ENCODE data around the gene CERS3.
"Not testable (repeated sequence)": the region's sequence is repeated elsewhere in the genome, so short reads cannot be mapped to it uniquely, and the experiment has no call there.

The CERS3 gene

GRCh38 chr15:100464888-100465287, 63.9 kb downstream of the CERS3 start:
- no peak for DNase-seq (ENCODE audit: low read depth)

- no peak for DNase-seq (ENCODE audit: low read depth)
Observed at GRCh38 chr15:100464256-100464655, 64.5 kb downstream of the CERS3 start.

- no peak for DNase-seq (ENCODE audit: low read depth)
Observed at GRCh38 chr15:100463515-100463914, 65.2 kb downstream of the CERS3 start.

- no peak for DNase-seq (ENCODE audit: low read depth)
Observed at GRCh38 chr15:100461049-100461448, 67.7 kb downstream of the CERS3 start.

- no peak for DNase-seq (ENCODE audit: low read depth)
Observed at GRCh38 chr15:100457201-100457600, 71.5 kb downstream of the CERS3 start.

- DNase-seq (ENCODE audit: low read depth): no peak
Observed at GRCh38 chr15:100454148-100454547, 74.6 kb downstream of the CERS3 start.

GRCh38 chr15:100448481-100448880, 80.3 kb downstream of the CERS3 start:
- no peak for DNase-seq (ENCODE audit: low read depth)

- DNase-seq (ENCODE audit: low read depth): not testable (repeated sequence)
Observed at GRCh38 chr15:100441063-100441462, 87.7 kb downstream of the CERS3 start.

GRCh38 chr15:100439514-100439913, 89.2 kb downstream of the CERS3 start:
- no peak for DNase-seq (ENCODE audit: low read depth)

GRCh38 chr15:100438570-100438969, 90.2 kb downstream of the CERS3 start:
- no peak for DNase-seq (ENCODE audit: low read depth)

GRCh38 chr15:100437261-100437660, 91.5 kb downstream of the CERS3 start:
- DNase-seq (ENCODE audit: low read depth): no peak

- DNase-seq (ENCODE audit: low read depth): no peak
Observed at GRCh38 chr15:100434561-100434960, 94.2 kb downstream of the CERS3 start.

- no peak for DNase-seq (ENCODE audit: low read depth)
Observed at GRCh38 chr15:100434038-100434437, 94.7 kb downstream of the CERS3 start.

- DNase-seq (ENCODE audit: low read depth): no peak
Observed at GRCh38 chr15:100433304-100433703, 95.4 kb downstream of the CERS3 start.

- no peak for DNase-seq (ENCODE audit: low read depth)
Observed at GRCh38 chr15:100430411-100430810, 98.3 kb downstream of the CERS3 start.

GRCh38 chr15:100429116-100429728, 99.5 kb downstream of the CERS3 start:
- no peak for DNase-seq (ENCODE audit: low read depth)

- no peak for DNase-seq (ENCODE audit: low read depth)
Observed at GRCh38 chr15:100426937-100427336, 101.8 kb downstream of the CERS3 start.

GRCh38 chr15:100405179-100405578, 123.6 kb downstream of the CERS3 start:
- DNase-seq (ENCODE audit: low read depth): no peak

- DNase-seq (ENCODE audit: low read depth): no peak
Observed at GRCh38 chr15:100400996-100401395, 127.8 kb downstream of the CERS3 start.

GRCh38 chr15:100394736-100395440, 133.9 kb downstream of the CERS3 start:
- DNase-seq (ENCODE audit: low read depth): no peak

- DNase-seq (ENCODE audit: low read depth): no peak
Observed at GRCh38 chr15:100393008-100393407, 135.7 kb downstream of the CERS3 start.

- DNase-seq (ENCODE audit: low read depth): no peak
Observed at GRCh38 chr15:100385300-100386050, 143.3 kb downstream of the CERS3 start.

- no peak for DNase-seq (ENCODE audit: low read depth)
Observed at GRCh38 chr15:100384108-100384410, 144.7 kb downstream of the CERS3 start.
